ENCODE measurements around the gene RUVBL1.

RUVBL1 gene

GRCh38 chr3:128131897-128132646 lies 8.5 kb upstream of the RUVBL1 start:
- DNase-seq: no peak

- DNase-seq: no peak
Observed at GRCh38 chr3:128128251-128128650, 4.6 kb upstream of the RUVBL1 start.

GRCh38 chr3:128127236-128127635 lies 3.6 kb upstream of the RUVBL1 start:
- no peak for DNase-seq

- peak; percentile 4 for DNase-seq
Observed at GRCh38 chr3:128123156-128123537, 465 bp downstream of the RUVBL1 start.

- DNase-seq: no peak
Observed at GRCh38 chr3:128122013-128122412, 1.6 kb downstream of the RUVBL1 start.

- no peak for DNase-seq
Observed at GRCh38 chr3:128113817-128114794, 9.5 kb downstream of the RUVBL1 start.

- DNase-seq: peak; percentile 52
Observed at GRCh38 chr3:128112357-128112968, 11.1 kb downstream of the RUVBL1 start.

GRCh38 chr3:128111147-128111546 lies 12.5 kb downstream of the RUVBL1 start:
- no peak for DNase-seq

GRCh38 chr3:128107834-128108233 lies 15.8 kb downstream of the RUVBL1 start:
- DNase-seq: no peak

GRCh38 chr3:128103136-128103676 lies 20.4 kb downstream of the RUVBL1 start:
- no peak for DNase-seq

- DNase-seq: no peak
Observed at GRCh38 chr3:128100638-128101037, 23.0 kb downstream of the RUVBL1 start.

- no peak for DNase-seq
Observed at GRCh38 chr3:128100161-128100560, 23.5 kb downstream of the RUVBL1 start.

- no peak for DNase-seq
Observed at GRCh38 chr3:128098234-128098633, 25.4 kb downstream of the RUVBL1 start.

GRCh38 chr3:128095222-128095703 lies 28.3 kb downstream of the RUVBL1 start:
- DNase-seq: peak; percentile 84

- no peak for DNase-seq
Observed at GRCh38 chr3:128094295-128095151, 29.1 kb downstream of the RUVBL1 start.

- no peak for DNase-seq
Observed at GRCh38 chr3:128091586-128091985, 32.0 kb downstream of the RUVBL1 start.

- no peak for DNase-seq
Observed at GRCh38 chr3:128089135-128089534, 34.5 kb downstream of the RUVBL1 start.

GRCh38 chr3:128084675-128085021 lies 39.0 kb downstream of the RUVBL1 start:
- no peak for DNase-seq

- DNase-seq: no peak
Observed at GRCh38 chr3:128083980-128084674, 39.5 kb downstream of the RUVBL1 start.

- no peak for DNase-seq
Observed at GRCh38 chr3:128083396-128083795, 40.2 kb downstream of the RUVBL1 start.

GRCh38 chr3:128082546-128082945 lies 41.1 kb downstream of the RUVBL1 start:
- no peak for DNase-seq

Measured in CD4-positive, alpha-beta T cell treated with Interleukin-6 for 4 hours (primary cell).